Bronchial smooth muscle cell (primary cell): ENCODE data around the gene NOXRED1. TPM values are rescaled to one million over a fixed set of nuclear protein-coding genes. Genes with fewer than 3 reads are reported as not detected.

Experiments
- total RNA-seq: library from RNA; depleted of rRNA; stranded (reverse); fragments of >200 nt; gene quantifications from 2 replicates; pipeline ENCODE4 v1.2.1, GENCODE V29; 2014

Gene NOXRED1
- 0.26 and 0.32 TPM in 2 replicates for total RNA-seq

GRCh38 chr14:77423423-77423822 lies at the start of gene NOXRED1:
NOXRED1 (minus strand) TSS chr14:77423523; CDS start chr14:77422889, 634 bp downstream.

GRCh38 chr14:77457522-77458248 lies 34.4 kb upstream of the NOXRED1 start, which contains the start of the genes AHSA1 and VIPAS39:
AHSA1 (plus strand) TSS chr14:77458093; CDS start chr14:77458190, 97 bp downstream.
VIPAS39 (minus strand) TSS chr14:77457601; CDS start chr14:77454102, 3,499 bp downstream.

DNA sequence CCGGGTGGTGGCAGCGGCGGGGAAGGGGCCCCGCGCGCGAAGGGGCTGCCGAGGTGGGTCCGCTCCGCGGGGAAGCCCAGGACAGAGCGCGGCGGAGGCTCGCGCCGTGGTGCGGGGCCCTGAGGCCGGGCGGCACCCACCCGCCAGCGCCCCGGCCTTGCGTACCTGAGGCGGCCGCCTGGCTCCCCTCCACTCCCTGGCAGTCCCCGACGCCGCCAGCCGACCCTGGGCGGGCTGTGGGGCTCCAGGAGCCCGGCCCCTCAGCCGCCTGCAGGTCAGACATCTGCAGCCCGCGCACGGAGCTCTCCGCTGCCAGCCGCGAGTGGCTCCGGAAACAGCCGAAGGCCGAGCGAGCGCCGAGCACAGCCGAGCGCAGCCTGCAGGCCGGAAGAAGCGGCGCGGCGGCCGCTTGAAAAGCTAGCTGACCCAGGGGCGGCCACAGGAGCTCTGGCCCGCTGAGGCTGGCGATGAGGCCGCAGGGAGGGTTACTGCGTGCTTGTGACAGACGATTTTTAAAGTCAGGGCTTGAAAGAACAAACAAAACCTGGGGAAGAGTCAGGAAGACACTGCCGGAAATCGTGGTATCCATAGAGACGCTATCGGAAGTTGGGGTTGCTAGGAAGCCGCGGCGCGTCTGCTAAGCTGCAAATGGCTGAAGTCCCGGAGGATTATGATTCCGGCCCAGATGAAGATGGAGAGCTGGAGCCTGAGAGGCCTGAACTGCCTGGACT lies 46.4 kb downstream of the NOXRED1 start, which contains the start of the genes SAMD15 and TMED8:
Gene SAMD15 (plus strand): TSS at position 609 of the 731 bp plus-strand sequence. CDS start 40 bp downstream, at position 649.
Gene TMED8 (minus strand): TSS at position 324 of the 731 bp plus-strand sequence. CDS start 41 bp downstream, at position 283.

Other genes with a start within 250 kb of the NOXRED1 start
- 0.32 TPM in 1 of 2 replicates, not detected in the other for gene TMEM63C, start 241.7 kb downstream of the NOXRED1 start, total RNA-seq
- gene NGB, start 152.3 kb downstream of the NOXRED1 start, total RNA-seq, result not detected in 2 replicates
- 4.7 and 5.9 TPM in 2 replicates for gene POMT2, start 102.6 kb downstream of the NOXRED1 start, total RNA-seq
- gene GSTZ1, start 102.5 kb downstream of the NOXRED1 start, total RNA-seq, result 17.5 and 30.3 TPM in 2 replicates
- 3.5 and 3.7 TPM in 2 replicates for gene TMED8, start 46.4 kb downstream of the NOXRED1 start, total RNA-seq
- gene SAMD15, start 46.1 kb downstream of the NOXRED1 start, total RNA-seq, result 0.94 and 1.3 TPM in 2 replicates
- gene VIPAS39, start 34.1 kb upstream of the NOXRED1 start, total RNA-seq, result 32.2 and 36.1 TPM in 2 replicates
- gene AHSA1, start 34.6 kb upstream of the NOXRED1 start, total RNA-seq, result 76.8 and 95.2 TPM in 2 replicates
- 0.16 and 0.17 TPM in 2 replicates for gene ISM2, start 75.3 kb upstream of the NOXRED1 start, total RNA-seq
- gene SPTLC2, start 193.1 kb upstream of the NOXRED1 start, total RNA-seq, result 17.2 and 17.5 TPM in 2 replicates